Raji (cell line): ENCODE results near the gene CDH13.

Source experiments
- POLR2A ChIP-seq: IDR thresholded peaks from 2 replicates; pipeline ENCODE4 v1.6.1; 2011; ENCODE audit warnings: low read depth, low read length, control low read depth; ENCODE audit not compliant: insufficient read depth

The CDH13 gene

DNA sequence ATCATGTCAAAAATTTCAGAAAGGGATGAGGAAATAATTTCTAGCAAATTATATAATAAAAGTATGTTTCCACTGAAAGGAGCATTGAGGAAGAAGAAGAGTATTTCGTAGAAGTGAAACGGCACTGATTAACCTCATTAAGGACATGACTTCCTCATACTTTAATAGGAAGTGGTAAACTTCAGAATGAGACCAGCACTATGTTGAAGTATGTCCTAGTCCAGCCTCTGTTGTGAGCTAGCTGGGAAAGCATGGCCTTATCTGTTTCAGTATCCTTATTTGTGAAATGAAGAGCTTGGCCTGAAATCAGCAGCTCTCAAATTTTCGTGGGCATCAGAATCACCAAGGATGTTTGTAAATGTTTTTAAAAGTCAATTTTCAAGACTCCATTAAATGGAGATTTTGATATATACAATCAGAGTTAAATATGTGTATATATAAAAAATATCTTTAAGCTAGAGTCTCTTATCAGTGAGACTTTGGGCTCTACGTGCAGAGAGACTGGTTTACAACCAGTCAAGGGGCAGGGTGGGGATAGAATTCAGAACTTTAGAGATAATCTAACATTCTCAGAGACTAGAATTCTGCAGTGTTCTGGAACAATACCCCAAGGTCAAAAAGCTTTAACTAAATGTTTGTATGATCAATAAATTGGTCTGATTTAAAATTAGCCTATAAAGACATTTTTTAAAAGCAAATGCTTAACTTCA is 365.4 kb downstream of the CDH13 start:
- TF ChIP-seq POLR2A = no peak

DNA sequence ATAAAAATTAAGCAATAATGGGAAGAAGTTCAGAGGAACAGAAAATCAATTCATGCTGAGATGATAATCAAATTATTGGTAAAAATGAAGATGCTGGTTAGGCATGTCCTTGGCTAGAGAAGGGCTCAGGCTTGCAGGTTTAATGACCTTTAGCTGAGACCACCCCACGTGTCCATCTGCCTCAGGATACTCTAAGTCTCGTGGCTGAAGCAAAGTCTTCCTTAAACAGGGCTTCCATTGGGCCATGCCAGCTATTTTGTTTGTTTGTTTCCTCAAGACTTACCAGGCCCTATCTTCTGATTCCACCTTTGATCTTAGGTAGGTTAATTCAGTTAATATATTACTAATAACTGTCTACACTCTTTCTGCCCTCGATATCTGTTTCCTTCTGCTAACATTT is 366.0 kb downstream of the CDH13 start:
- no peak for TF ChIP-seq POLR2A

DNA sequence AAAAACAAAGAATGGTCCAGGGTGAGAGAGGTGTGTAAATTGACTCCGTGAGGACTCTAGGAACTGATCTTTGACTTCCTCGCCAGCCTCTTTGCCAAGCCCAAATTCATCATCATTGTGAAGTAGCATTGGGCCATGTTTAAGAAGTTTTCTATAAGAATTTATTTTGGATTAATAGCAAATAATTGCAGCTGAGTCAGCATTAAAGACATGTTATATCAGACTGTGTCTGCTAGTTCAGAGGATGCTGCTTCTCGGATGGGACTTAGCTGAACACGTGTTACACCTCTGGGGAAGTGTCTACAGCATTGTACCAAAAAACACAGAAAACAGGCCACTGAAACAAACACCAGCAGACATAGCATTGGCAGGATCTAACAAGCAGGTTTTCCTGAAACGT is 366.6 kb downstream of the CDH13 start:
- TF ChIP-seq POLR2A = no peak

DNA sequence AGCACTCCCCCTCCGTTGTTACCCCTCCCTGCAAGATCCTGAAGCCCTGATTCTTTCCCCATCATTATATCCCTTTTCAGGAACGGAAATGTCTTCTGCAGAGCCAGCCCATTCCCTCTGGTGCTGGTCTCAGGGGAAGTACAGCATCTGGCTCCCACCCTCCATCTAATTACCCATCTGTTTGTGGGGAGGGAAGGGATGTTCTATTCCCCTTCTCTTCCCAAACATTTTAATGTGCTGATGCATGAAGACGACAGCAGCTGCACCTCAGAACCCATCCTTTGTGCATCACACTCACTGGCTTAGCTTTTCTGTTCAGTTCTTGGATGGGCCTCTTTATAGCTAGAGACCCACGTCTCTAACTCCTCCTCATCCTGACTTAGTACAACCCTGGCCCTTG is 367.2 kb downstream of the CDH13 start:
- no peak for TF ChIP-seq POLR2A

DNA sequence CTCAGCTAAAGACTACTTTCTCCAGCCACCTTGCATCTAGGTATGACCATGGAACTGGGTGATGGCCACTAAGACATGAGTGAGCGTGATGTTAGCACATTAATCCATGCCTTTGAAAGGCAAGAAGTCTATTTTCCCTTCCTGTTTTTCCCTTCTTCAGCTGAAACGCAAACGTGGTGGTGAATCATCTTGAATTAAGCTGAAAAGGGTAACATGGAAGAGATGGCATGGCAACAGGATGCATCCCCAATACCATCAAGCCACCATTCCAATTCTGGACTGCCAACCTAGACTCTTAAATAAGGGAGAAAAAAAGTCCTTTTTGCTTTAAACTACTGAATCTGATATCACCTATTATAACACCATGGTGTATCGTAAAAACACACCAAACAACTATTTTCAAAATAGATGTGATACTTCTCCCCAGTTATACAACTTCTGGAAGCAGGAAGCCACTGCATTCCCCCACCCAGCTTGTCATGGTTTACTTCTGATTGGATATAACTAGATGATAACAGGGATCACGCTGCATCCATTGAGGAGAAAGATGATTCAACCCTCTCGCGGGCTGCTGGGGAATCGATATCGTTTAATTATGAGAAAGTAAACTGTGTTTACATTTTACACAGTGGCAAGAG is 368.6 kb downstream of the CDH13 start:
- no peak for TF ChIP-seq POLR2A

DNA sequence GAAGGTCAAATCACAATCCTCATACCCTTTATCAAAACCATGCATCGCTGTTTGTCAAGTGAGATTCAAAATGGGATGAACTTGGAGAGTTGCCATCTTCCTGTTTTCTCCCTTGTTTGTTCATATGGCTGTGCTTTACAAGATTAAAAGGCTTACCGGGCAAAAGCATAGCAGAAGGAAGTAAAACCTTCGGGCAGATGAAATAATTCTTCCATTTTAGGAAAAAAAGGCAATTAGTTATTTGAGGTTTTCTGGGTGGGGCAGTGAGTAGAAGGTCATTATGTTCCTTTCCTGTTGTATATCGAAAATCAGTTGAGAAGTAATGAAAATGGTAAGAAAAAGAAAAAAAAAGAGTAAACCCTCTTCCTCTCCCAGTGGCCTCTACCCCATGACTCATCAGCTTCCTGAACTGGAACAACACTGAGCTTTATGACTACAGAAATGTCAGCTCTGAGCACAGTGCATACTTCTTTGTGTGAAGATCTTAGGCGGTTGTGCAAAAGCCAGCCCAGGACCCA is 369.2 kb downstream of the CDH13 start:
- no peak for TF ChIP-seq POLR2A

DNA sequence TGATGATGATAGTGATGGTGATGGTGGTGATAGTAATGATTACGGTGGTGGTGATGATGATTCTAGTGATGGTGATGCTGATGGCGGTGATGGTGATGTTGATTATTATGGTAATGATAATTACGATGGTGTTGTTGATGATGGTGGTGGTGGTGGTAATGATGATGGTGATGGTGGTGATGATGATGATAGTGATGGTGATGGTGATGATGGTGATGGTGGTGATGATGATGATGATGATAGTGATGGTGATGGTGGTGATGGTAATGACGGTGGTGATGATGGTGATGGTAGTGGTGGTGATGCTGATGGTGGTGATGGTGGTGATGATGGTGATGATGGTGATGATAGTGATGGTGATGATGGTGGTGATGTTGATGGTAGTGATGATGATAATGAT is 370.0 kb downstream of the CDH13 start:
- TF ChIP-seq POLR2A = no peak

DNA sequence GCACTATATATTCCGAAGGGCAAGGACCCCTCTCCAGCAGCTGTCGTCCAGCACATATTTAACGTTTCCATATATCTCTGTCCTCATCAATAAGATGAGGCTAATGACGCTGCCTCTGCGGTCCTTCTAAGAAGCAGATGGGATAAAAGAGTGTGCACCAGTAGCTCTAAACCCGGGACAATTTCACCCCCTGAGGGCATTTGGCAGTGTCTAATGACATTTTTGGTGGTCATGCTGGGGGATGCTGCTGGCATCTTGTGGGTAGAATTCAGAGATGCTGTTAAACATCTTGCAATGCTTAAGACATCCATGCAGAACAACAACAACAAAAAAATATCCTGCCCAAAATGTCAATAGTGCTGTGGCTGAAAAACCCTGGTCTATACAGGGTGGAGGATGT is 372.9 kb downstream of the CDH13 start:
- no peak for TF ChIP-seq POLR2A

DNA sequence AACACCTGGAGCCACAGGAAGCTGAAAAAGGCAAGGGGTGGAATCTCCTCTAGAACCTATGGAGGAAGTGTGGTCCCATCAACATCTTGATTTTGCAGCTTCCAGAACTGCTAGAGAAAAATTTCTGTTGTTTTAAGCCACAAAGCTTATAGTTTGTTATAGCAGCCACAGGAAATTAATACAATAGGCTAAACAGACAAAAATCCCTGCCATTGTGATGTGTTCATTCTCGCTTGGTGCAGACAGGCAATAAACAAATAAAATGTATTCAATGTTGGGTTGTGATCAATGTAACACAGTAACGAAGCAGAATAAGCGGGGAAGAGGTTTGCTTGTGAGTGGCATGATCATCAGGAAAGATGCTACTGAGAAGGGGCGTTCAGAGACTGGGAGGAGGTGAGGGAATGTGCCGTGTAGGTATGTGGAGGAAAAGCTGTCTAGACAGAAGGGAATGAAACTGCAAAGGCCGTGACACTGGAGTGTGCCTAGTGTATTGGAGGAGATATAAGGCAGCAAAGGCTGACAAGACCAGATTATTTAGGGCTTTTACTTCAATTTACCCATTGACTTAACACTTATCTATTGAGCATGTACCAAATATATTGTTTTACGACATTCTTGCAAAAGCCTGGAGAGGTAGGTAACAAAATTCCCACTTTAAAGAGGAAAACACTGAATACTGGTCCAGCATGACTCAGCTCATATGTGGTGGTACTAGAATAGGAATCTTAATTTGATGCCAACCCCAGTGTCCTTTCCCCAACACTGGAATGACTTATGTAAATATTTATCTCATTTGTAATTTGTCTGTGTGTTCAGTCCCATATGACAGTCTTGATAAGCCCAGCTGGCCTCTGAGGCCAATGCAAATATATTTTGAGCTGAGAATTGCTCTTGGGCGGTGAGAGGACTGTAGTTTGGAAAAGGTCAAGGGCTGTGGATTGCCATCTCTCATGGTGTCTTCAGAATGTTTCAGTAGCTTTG is 375.9 kb downstream of the CDH13 start:
- TF ChIP-seq POLR2A = no peak

DNA sequence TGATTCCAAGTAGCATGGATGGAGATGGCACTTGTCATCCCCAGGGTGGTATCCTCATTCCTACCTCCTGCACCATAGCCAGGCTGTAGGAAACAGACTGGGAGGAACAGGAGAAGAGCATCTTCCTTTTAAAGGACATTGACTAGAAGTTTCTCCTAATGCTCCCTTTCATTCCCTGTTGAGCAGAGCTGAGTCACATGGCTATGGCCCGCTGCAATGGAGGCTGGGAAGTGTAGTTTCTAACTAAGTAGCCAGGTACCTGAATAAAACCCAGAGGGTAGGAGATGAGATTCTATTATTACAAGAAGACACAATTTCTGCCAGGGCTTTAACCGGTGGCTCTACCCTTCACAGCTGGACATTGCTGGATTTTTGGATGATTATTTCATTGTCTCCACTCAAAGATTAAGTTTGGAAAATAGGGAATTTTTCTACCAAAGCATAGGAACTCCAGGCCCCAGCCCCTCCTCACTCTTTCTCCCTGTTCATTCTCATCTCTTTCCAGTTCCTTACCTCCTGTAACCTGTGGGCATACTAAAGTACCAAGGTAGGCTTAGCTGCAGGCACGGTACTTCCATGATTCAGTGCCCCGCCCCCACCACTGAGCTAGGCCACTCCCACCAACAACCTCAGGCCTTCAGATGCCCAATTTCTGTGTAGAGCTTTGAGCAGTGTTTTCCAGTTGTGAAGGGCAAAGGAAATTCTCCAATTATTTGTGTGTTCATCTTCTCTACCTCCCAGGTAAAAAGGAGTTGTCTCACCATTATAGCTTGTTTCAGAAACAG is 378.3 kb downstream of the CDH13 start:
- TF ChIP-seq POLR2A = no peak

DNA sequence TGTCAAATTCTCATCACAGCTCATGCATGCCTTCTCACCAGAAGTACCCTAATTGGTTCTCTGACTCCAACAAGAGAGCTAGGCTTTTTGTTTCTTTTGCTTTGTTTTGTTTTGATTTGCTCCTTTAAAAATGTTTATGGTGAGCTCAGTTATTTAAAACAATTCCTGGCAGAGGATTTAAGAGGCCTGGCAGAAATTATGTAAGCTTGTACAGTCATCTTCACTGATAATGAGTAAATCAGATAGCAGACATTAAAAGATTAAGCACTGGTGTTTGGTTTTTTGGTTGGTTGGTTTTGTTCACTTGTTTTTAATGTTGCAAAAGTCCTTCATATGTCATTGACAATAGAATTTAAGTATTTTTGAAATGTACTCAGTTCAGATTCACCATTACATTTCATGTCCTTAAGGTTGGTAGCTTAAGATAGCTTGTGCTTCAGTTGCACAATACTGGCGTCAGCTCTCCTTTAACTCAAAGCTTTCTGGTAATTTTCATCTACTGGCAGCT is 378.9 kb downstream of the CDH13 start:
- no peak for TF ChIP-seq POLR2A

DNA sequence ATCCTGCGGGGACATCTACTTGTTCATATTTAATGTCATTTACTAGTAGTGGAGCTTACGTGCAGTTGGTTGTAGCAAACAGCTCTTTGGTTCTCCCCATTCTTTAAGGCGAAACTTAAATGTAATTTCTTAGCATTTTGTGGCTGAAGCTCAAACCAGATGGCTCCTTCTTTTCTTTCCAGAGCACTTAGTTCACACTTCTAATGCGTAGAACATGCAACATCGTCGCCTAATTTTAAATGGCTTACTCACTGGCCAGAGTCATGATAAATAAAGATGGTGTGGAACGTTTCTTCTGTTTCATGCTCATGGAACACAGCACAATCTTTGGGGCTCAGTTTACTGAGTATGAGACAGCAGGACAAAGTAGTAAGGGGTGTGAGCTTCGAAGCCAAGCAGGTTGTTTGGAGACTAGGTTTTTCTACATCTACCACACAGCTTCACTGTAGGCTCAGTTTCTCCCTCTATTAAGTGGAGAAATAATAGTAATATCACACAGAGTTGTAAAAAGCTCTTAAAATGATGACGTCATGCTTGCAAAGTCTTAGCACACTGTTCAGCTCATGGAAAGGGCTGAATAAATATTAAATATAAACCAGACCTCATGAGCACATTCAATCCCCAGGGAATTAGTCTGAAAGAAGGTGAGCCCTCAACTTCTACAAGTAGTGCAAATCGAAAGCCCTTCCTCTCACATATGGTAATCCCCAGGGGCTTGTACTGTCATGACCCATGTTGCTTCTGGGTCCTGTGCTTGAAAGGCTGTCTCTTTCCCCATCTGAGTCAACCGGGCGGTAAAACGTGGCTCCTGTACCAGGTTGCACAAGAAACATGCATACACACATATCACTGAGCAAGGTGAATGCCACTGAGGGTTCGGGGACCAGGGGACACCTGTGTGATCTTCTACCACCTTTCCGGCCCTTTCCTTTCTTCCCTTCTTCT is 384.3 kb downstream of the CDH13 start:
- no peak for TF ChIP-seq POLR2A

DNA sequence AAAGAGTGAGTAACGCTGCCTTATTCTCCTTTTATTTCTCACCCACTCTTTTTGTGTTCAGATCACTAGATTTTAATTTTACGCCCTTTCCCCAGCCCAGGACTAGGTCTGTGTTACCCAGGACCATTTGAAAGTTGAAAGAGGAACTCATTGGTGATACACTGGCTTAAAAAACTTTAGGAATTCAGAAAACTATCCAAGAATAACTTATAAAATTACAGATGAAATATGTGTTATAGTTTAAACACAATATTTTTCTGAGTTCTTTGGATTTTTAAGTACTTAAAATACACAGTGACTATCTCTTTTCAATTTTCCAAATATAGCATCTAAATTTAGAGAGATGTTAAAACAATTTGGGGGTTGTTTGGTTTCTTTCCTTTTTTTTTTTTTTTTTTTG is 385.2 kb downstream of the CDH13 start:
- TF ChIP-seq POLR2A = no peak
